ENCODE data around the gene ZCCHC24. TPM values are rescaled to one million over a fixed set of nuclear protein-coding genes. Genes with fewer than 3 reads are reported as not detected.

ZCCHC24 gene
- total RNA-seq, 4 donors from 2014 or later: 15.6 to 41.1 (median 22.5) TPM

DNA sequence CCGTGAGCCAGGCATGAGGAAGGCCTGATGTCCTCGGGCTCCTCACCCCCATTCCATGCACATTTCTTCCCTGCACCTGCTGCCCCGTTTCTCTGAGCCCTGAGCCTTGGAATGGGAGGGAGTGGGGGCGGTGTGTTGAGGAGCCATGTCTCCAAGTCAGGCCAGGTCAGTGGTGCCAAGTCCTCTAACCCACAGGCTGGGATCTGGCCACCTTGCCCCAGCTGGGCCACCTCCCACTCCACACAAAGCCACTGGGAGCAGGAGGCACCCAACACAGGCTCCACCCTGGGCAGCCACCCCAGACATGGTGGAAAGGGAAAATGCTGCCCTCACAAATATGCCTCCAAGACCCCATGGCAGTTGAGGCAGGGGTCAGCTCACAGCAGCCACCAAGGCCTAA is 27.7 kb downstream of the ZCCHC24 start:
- no peaks in the 10 kb centered on the region for H3K36me3 ChIP-seq
- in situ Hi-C loops (cut with MboI; ENCODE audit: low pct_ligation_motif_present in 1 of 4, low pct_unique_long_range_greater_than_20kb in 1 of 4, low sequenced_read_pairs in 3 of 4): no loop called here
- intact Hi-C loops (cut with DNase I; ENCODE audit: low total_unique reads): no loop called here
- H3K4me3 ChIP-seq: no peak overlapping the region
- no peak for DNase-seq
- TF ChIP-seq POLR2A (IDR thresholded peaks at IDR 0.05) (no peak), CTCF (IDR thresholded peaks at IDR 0.05) (no peak), POLR2AphosphoS5 (IDR thresholded peaks at IDR 0.05) (no peak), EP300 (IDR thresholded peaks at IDR 0.05; ENCODE audit: low read depth) (no peak)
- H3K9me3 ChIP-seq: no peaks in the 10 kb centered on the region
- H3K27me3 ChIP-seq: no peaks in the 10 kb centered on the region
- no peak overlapping the region for H3K27ac ChIP-seq
- 64 to 76% methylated on average over 2 to 4 of the region's 4 CpGs for WGBS, 2 donors (ENCODE audit: low coverage in 1 of 2)
- H3K4me1 ChIP-seq: peaks cover 28 to 59% (median 39%) of the 10 kb centered on the region in 4 donors

- TF ChIP-seq EP300 (IDR thresholded peaks at IDR 0.05; ENCODE audit: low read depth): no peak
- no peak for TF ChIP-seq CTCF (IDR thresholded peaks at IDR 0.05)
- Histone ChIP-seq H3K9me3 (no peaks in the 10 kb centered on the region), H3K27me3 (no peaks in the 10 kb centered on the region), H3K36me3 (no peaks in the 10 kb centered on the region), H3K4me1 (peaks cover 26 to 55% (median 34%) of the 10 kb centered on the region in 4 donors), H3K4me3 (no peak overlapping the region), H3K27ac (no peak overlapping the region)
- no peak for DNase-seq
- in situ Hi-C loops (cut with MboI; ENCODE audit: low pct_ligation_motif_present in 1 of 4, low pct_unique_long_range_greater_than_20kb in 1 of 4, low sequenced_read_pairs in 3 of 4): no loop called here
- 72% methylated on average over 2 of the region's 2 CpGs; no CpG with 5 or more reads in 1 of the 2 donors for WGBS, 2 donors (ENCODE audit: low coverage in 1 of 2)
- intact Hi-C loops (cut with DNase I; ENCODE audit: low total_unique reads): no loop called here
Observed at GRCh38 chr10:79417266-79417665, 28.2 kb downstream of the ZCCHC24 start.

DNA sequence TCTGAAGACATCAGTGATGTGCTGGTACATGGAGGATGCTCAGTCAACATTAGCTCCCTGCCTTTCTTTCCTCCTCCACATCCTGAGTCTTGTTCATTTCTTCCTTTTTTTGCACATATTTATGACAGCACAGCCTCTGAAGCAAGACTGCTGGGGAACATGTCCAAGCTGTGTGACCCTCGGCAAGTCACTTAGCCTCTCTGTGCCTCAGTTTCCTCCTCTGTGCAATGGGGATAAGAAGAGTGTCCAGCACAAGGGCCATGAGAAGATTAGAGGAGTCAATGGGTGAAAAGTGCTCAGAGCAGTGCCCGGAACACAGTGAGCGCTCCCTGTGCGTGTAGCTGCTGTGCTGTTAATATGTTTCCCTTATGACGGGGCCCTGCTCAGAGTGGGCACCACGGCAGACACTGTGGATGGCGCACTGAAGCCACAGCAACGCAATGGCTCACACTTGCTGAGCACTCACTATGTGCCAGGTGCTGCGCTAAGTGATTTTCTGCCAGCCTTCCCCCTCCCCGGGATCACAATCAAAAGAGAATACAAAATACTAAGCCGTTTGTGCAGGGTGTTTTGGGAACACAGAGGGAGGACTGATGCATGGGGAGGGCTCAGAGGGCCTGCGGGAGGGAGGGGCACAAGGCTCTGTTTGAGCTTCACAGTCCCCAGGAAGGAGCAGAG is 28.7 kb downstream of the ZCCHC24 start:
- Histone ChIP-seq H3K36me3 (no peaks in the 10 kb centered on the region), H3K27ac (no peak overlapping the region), H3K27me3 (no peaks in the 10 kb centered on the region), H3K4me1 (peaks cover 22 to 49% (median 30%) of the 10 kb centered on the region in 4 donors), H3K4me3 (no peak overlapping the region), H3K9me3 (no peaks in the 10 kb centered on the region)
- TF ChIP-seq EP300 (IDR thresholded peaks at IDR 0.05; ENCODE audit: low read depth): no peak
- no peak for TF ChIP-seq POLR2AphosphoS5 (IDR thresholded peaks at IDR 0.05)
- TF ChIP-seq POLR2A (IDR thresholded peaks at IDR 0.05): no peak
- no peak for TF ChIP-seq CTCF (IDR thresholded peaks at IDR 0.05)
- intact Hi-C loops (cut with DNase I; ENCODE audit: low total_unique reads) (no loop called here), in situ Hi-C loops (cut with MboI; ENCODE audit: low pct_ligation_motif_present in 1 of 4, low pct_unique_long_range_greater_than_20kb in 1 of 4, low sequenced_read_pairs in 3 of 4) (no loop called here)
- DNase-seq: no peak
- WGBS, 2 donors (ENCODE audit: low coverage in 1 of 2): 82% methylated on average over 12 of the region's 12 CpGs; no CpG with 5 or more reads in 1 of the 2 donors

DNA sequence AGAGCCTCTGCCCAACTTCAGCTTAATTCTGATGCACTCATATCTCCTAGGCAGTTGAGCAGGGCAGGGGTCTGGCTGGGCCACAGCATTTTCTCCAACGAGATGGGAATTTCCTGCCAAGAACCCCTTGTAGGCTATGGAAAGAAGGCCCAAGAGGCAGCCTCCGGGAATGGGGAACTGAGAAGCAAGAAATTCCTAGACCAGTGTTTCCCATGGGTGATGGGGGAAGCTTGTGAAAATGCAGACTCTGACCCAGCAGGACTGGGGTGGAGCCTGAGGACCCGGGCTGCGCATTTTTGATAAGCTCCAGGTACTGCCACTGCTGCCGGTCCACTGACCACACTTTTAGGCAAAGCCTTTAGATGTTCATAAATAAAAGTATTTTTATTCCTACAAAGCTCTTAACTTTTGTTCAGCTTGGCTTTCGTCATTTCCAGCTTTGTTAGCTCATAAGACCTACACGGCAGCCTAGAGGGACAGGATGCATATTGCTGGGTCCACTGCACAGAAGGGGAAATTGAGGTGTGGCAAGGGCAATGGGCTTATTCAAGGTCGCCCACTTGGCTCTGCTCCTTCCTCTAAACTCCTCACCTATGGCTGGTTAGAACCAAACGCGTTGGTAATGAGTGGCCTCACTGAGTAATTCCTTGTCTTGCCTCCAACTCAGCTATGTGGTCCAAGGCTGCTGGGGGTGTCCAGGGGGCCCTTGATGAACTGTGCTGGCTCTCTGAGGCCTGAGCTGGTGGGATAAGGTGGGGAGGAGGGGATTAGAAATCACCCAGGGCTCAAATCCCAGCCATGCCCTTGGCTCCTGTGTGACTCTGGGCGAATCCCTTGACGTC is 29.5 kb downstream of the ZCCHC24 start:
- Histone ChIP-seq H3K27ac (peak overlapping the region in 1 of 4 donors; percentile 12), H3K27me3 (no peaks in the 10 kb centered on the region), H3K36me3 (no peaks in the 10 kb centered on the region), H3K9me3 (no peaks in the 10 kb centered on the region), H3K4me3 (no peak overlapping the region), H3K4me1 (peaks cover 21 to 42% (median 27%) of the 10 kb centered on the region in 4 donors)
- intact Hi-C loops (cut with DNase I; ENCODE audit: low total_unique reads) (no loop called here), in situ Hi-C loops (cut with MboI; ENCODE audit: low pct_ligation_motif_present in 1 of 4, low pct_unique_long_range_greater_than_20kb in 1 of 4, low sequenced_read_pairs in 3 of 4) (no loop called here)
- DNase-seq: no peak
- WGBS, 2 donors (ENCODE audit: low coverage in 1 of 2): 71 to 78% methylated on average over 3 to 12 of the region's 12 CpGs
- TF ChIP-seq EP300 (IDR thresholded peaks at IDR 0.05; ENCODE audit: low read depth): no peak
- no peak for TF ChIP-seq POLR2AphosphoS5 (IDR thresholded peaks at IDR 0.05)
- TF ChIP-seq CTCF (IDR thresholded peaks at IDR 0.05): no peak
- TF ChIP-seq POLR2A (IDR thresholded peaks at IDR 0.05): no peak
